Liver (tissue), 9 donors: ENCODE data around the gene NYNRIN. TPM values are rescaled to one million over a fixed set of nuclear protein-coding genes. Genes with fewer than 3 reads are reported as not detected.

ENCODE experiments used
- DNase-seq: peaks from one replicate; pipeline ENCODE4 v3.0.0-alpha.2; 2017; ENCODE audit warnings: low spot score
- H3K27ac ChIP-seq, 2 donors: one replicate each; pipeline ENCODE4 v1.7.0; 2013; ENCODE audit warnings: inconsistent platforms in 2 of 2, low read length in 2 of 2, control low read depth in 1 of 2, low read depth in 1 of 2, mild to moderate bottlenecking in 1 of 2
- H3K27me3 ChIP-seq, 4 donors: one replicate each; pipeline versions ENCODE4 v1.6.1 to v1.7.0; 2013; ENCODE audit warnings: low read length in 3 of 4, inconsistent platforms in 1 of 4, mild to moderate bottlenecking in 1 of 4, moderate library complexity in 1 of 4; ENCODE audit not compliant: control insufficient read depth in 4 of 4, insufficient read depth in 4 of 4
- H3K36me3 ChIP-seq, 4 donors: one replicate each; pipeline versions ENCODE4 v1.6.1 to v1.7.0; 2013; ENCODE audit warnings: low read length in 3 of 4, mild to moderate bottlenecking in 3 of 4, low read depth in 1 of 4, moderate library complexity in 1 of 4; ENCODE audit not compliant: control insufficient read depth in 4 of 4, insufficient read depth in 3 of 4
- H3K4me1 ChIP-seq, 4 donors: one replicate each; pipeline versions ENCODE4 v1.6.1 to v1.7.0; 2013; ENCODE audit warnings: low read length in 3 of 4, mild to moderate bottlenecking in 3 of 4, moderate library complexity in 1 of 4; ENCODE audit not compliant: control insufficient read depth in 4 of 4, insufficient read depth in 4 of 4
- H3K4me3 ChIP-seq, 3 donors: one replicate each; pipeline versions ENCODE4 v1.6.1 to v1.7.0; 2013; ENCODE audit warnings: low read length in 3 of 3, control low read depth in 1 of 3, low read depth in 1 of 3, mild to moderate bottlenecking in 1 of 3
- H3K9ac ChIP-seq, 2 donors: one replicate each; pipeline ENCODE4 v1.7.0; 2013; ENCODE audit warnings: low read length in 2 of 2, mild to moderate bottlenecking in 2 of 2, moderate library complexity in 2 of 2, control low read depth in 1 of 2, low read depth in 1 of 2
- H3K9me3 ChIP-seq, 4 donors: one replicate each; pipeline versions ENCODE4 v1.6.1 to v1.7.0; 2013; ENCODE audit warnings: low read length in 3 of 4; ENCODE audit not compliant: control insufficient read depth in 4 of 4
- EGR1 ChIP-seq, 2 donors: IDR thresholded peaks; 2 replicates each; pipeline ENCODE4 v1.6.1; 2016 to 2018; ENCODE audit warnings: antibody characterized with exemption in 2 of 2, low read depth in 2 of 2
- FOXA1 ChIP-seq: IDR thresholded peaks from 2 replicates; pipeline ENCODE4 v1.6.1; 2016; ENCODE audit warnings: antibody characterized with exemption
- GABPA ChIP-seq, 2 donors: IDR thresholded peaks in 1 of 2; conservative IDR thresholded peaks in 1 of 2; 2 replicates each; pipeline ENCODE4 v1.6.1; 2016; ENCODE audit warnings: antibody characterized with exemption in 2 of 2, mild to moderate bottlenecking in 1 of 2, moderate library complexity in 1 of 2
- HNF4A ChIP-seq, 2 donors: conservative IDR thresholded peaks; 2 replicates each; pipeline ENCODE4 v1.6.1; 2016; ENCODE audit warnings: antibody characterized with exemption in 2 of 2, mild to moderate bottlenecking in 2 of 2
- JUND ChIP-seq, 2 donors: IDR thresholded peaks; 2 replicates each; pipeline ENCODE4 v1.6.1; 2016; ENCODE audit warnings: antibody characterized with exemption in 2 of 2
- NR2F2 ChIP-seq: IDR thresholded peaks from 2 replicates; pipeline ENCODE4 v1.6.1; 2016; ENCODE audit warnings: antibody characterized with exemption
- RAD21 ChIP-seq, 2 donors: IDR thresholded peaks; 2 replicates each; pipeline ENCODE4 v1.6.1; 2016; ENCODE audit warnings: antibody characterized with exemption in 2 of 2, mild to moderate bottlenecking in 2 of 2
- RXRA ChIP-seq, 2 donors: IDR thresholded peaks; 2 replicates each; pipeline ENCODE4 v1.6.1; 2017 to 2018; ENCODE audit warnings: antibody characterized with exemption in 2 of 2, mild to moderate bottlenecking in 1 of 2
- SP1 ChIP-seq: IDR thresholded peaks from 2 replicates; pipeline ENCODE4 v1.6.1; 2018; ENCODE audit warnings: antibody characterized with exemption, mild to moderate bottlenecking
- YY1 ChIP-seq: IDR thresholded peaks from 2 replicates; pipeline ENCODE4 v1.6.1; 2016; ENCODE audit warnings: antibody characterized with exemption, mild to moderate bottlenecking
- WGBS: extraction: QIAGEN DNeasy Blood & Tissue Kit; methylation state at CpG from one replicate; pipeline ENCODE4 v1.1.7; 2013; 5-methylcytosine and 5-hydroxymethylcytosine counted together
- polyA plus RNA-seq, 2 donors: library from polyadenylated mRNA; stranded (reverse) in 1 of 2; unstranded in 1 of 2; fragments of 200-250 nt in 1 of 2; fragments of >200 nt in 1 of 2; fragmentation: Nextera tagmentation in 1 of 2; extraction: Ambion mirVana in 1 of 2; gene quantifications; one replicate each; pipeline versions ENCODE4 v1.2.1 to v1.2.3, GENCODE V29; 2013 to 2015
- total RNA-seq, 2 donors: library from RNA; depleted of rRNA; stranded (reverse); fragments of >200 nt; gene quantifications; one replicate each; pipeline ENCODE4 v1.2.3, GENCODE V29; 2014
- TF ChIP-seq, protein P1 (sequence below): IDR thresholded peaks from 2 replicates; pipeline ENCODE4 v1.6.1; 2016; ENCODE audit warnings: antibody characterized with exemption
- TF ChIP-seq, protein P2 (sequence below): IDR thresholded peaks from 2 replicates; pipeline ENCODE4 v1.6.1; 2016; ENCODE audit warnings: antibody characterized with exemption
- TF ChIP-seq, protein P3 (sequence below): IDR thresholded peaks from 2 replicates; pipeline ENCODE4 v1.6.1; 2016; ENCODE audit warnings: antibody characterized with exemption, mild to moderate bottlenecking
- TF ChIP-seq, protein P4 (sequence below): IDR thresholded peaks from 2 replicates; pipeline ENCODE4 v1.6.1; 2016; ENCODE audit warnings: antibody characterized with exemption
- donor health status: healthy.
- donor health status: healthy.
- donor health status: healthy.
- donor health status: healthy.
- donor health status: healthy.

NYNRIN gene
- total and polyA plus RNA-seq, 4 donors, result 0.89 to 11.0 (median 1.8) TPM

DNA sequence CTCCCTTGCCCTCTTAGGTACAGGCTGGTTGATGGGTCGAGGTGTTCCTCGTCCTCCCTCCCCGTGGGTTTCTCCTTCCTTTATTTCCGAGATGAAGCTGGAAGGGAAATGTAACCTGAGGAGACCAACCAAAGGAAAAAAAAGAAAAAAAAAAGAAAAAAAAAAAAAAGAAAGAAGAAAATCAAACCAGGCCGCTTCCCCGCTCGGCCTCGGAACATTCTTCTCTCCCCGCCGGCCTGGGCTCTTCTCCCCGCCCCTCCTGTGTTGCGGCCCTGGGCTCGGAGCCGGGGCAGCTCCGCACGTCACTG lies 32.4 kb upstream of the NYNRIN start:
- H3K9ac ChIP-seq, result peak overlapping the region in 1 of 2 donors; percentile 7
- TF ChIP-seq JUND (IDR thresholded peaks at IDR 0.05) (no peak), RAD21 (IDR thresholded peaks at IDR 0.05) (no peak), EGR1 (IDR thresholded peaks at IDR 0.05; ENCODE audit: low read depth in 2 of 2) (no peak), HNF4A (conservative IDR thresholded peaks at IDR 0.05) (no peak), FOXA1 (no peak), RXRA (IDR thresholded peaks at IDR 0.05) (no peak), NR2F2 (no peak), YY1 (no peak), SP1 (no peak), GABPA (IDR thresholded peaks at IDR 0.05 in 1 of 2, conservative IDR thresholded peaks at IDR 0.05 in 1 of 2) (no peak)
- TF ChIP-seq, protein P1, sequence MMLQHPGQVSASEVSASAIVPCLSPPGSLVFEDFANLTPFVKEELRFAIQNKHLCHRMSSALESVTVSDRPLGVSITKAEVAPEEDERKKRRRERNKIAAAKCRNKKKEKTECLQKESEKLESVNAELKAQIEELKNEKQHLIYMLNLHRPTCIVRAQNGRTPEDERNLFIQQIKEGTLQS, result no peak
- TF ChIP-seq, protein P2, sequence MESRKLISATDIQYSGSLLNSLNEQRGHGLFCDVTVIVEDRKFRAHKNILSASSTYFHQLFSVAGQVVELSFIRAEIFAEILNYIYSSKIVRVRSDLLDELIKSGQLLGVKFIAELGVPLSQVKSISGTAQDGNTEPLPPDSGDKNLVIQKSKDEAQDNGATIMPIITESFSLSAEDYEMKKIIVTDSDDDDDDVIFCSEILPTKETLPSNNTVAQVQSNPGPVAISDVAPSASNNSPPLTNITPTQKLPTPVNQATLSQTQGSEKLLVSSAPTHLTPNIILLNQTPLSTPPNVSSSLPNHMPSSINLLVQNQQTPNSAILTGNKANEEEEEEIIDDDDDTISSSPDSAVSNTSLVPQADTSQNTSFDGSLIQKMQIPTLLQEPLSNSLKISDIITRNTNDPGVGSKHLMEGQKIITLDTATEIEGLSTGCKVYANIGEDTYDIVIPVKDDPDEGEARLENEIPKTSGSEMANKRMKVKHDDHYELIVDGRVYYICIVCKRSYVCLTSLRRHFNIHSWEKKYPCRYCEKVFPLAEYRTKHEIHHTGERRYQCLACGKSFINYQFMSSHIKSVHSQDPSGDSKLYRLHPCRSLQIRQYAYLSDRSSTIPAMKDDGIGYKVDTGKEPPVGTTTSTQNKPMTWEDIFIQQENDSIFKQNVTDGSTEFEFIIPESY, result no peak
- TF ChIP-seq, protein P3, sequence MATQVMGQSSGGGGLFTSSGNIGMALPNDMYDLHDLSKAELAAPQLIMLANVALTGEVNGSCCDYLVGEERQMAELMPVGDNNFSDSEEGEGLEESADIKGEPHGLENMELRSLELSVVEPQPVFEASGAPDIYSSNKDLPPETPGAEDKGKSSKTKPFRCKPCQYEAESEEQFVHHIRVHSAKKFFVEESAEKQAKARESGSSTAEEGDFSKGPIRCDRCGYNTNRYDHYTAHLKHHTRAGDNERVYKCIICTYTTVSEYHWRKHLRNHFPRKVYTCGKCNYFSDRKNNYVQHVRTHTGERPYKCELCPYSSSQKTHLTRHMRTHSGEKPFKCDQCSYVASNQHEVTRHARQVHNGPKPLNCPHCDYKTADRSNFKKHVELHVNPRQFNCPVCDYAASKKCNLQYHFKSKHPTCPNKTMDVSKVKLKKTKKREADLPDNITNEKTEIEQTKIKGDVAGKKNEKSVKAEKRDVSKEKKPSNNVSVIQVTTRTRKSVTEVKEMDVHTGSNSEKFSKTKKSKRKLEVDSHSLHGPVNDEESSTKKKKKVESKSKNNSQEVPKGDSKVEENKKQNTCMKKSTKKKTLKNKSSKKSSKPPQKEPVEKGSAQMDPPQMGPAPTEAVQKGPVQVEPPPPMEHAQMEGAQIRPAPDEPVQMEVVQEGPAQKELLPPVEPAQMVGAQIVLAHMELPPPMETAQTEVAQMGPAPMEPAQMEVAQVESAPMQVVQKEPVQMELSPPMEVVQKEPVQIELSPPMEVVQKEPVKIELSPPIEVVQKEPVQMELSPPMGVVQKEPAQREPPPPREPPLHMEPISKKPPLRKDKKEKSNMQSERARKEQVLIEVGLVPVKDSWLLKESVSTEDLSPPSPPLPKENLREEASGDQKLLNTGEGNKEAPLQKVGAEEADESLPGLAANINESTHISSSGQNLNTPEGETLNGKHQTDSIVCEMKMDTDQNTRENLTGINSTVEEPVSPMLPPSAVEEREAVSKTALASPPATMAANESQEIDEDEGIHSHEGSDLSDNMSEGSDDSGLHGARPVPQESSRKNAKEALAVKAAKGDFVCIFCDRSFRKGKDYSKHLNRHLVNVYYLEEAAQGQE, result no peak
- TF ChIP-seq, protein P4, sequence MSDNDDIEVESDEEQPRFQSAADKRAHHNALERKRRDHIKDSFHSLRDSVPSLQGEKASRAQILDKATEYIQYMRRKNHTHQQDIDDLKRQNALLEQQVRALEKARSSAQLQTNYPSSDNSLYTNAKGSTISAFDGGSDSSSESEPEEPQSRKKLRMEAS, result no peak
- peaks cover 0 to 5% (median 0%) of the 10 kb centered on the region in 4 donors for H3K27me3 ChIP-seq
- H3K27ac ChIP-seq, result peak overlapping the region; percentile 44 to 70
- H3K4me1 ChIP-seq, result peaks cover 0 to 5% (median 1%) of the 10 kb centered on the region in 4 donors
- no peaks in the 10 kb centered on the region for H3K9me3 ChIP-seq
- WGBS, result 32% methylated on average over 16 of the region's 16 CpGs
- no peaks in the 10 kb centered on the region for H3K36me3 ChIP-seq
- no peak for DNase-seq
- H3K4me3 ChIP-seq, result peak overlapping the region in 1 of 3 donors; percentile 31

DNA sequence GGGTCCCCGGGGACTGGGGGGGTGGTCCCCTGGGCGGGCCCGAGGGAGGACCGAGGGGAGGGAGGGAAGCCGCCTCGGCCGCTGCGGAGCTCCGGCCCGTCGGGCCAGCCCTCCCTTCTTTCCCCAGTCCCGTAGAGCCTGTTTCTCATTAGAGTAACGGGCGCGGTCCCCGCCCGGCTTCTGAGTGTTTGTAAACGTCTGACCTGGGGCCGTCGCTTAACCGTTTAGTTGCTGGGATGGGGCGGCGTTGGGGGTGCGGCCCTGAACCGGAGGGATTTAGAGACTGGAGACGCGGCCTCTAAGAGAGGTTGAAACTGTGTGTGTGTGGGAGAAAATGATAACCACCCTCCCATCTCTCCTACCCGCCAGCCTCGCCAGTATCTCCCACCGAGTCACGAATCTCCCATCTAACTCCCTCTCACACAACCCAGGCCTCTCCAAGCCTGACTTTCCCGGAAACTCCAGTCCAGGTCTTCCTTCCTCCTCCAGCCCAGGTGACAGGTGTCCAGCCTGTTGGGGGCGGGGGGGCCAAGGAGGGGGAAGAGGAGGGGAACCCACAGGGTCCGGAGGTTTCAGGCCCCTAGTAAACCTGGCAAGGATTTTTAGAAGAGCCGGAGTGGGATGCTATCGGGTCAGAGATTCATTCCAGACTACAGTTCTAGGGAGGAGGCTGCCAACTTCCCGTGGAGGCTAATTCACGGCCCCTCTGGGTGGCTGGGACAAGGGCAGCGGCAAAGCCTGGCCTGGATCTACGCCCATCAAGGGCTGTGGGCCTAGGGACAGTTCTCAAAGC lies 31.9 kb upstream of the NYNRIN start:
- H3K27ac ChIP-seq, result peak overlapping the region; percentile 44 to 70
- WGBS, result 20% methylated on average over 40 of the region's 40 CpGs
- H3K36me3 ChIP-seq, result no peaks in the 10 kb centered on the region
- DNase-seq, result peak; percentile 66
- H3K9ac ChIP-seq, result no peak overlapping the region
- H3K4me1 ChIP-seq, result peaks cover 0 to 5% (median 1%) of the 10 kb centered on the region in 4 donors
- peak overlapping the region in 1 of 3 donors; percentile 31 for H3K4me3 ChIP-seq
- H3K9me3 ChIP-seq, result no peaks in the 10 kb centered on the region
- peaks cover 0 to 5% (median 0%) of the 10 kb centered on the region in 4 donors for H3K27me3 ChIP-seq
- TF ChIP-seq SP1, result peak; percentile 2
- no peak for TF ChIP-seq YY1
